SU-DHL-6 (cell line): Measurements from ENCODE around the gene CMSS1.

Source experiments
- H2AFZ ChIP-seq: fragments of 200-600 bp; sonication (generic); 2 replicates; pipeline ENCODE4 v1.6.1; 2014; ENCODE audit warnings: low read depth, mild to moderate bottlenecking, moderate library complexity, mixed read lengths, antibody characterized with exemption, low read length; ENCODE audit not compliant: severe bottlenecking
- H3F3A ChIP-seq: fragments of 200-600 bp; shearing (Covaris generic); 2 replicates; pipeline ENCODE4 v1.6.0; 2016; ENCODE audit warnings: antibody characterized with exemption, mild to moderate bottlenecking; ENCODE audit not compliant: insufficient read depth
- H3K27ac ChIP-seq: fragments of 200-600 bp; sonication (generic); 2 replicates; pipeline ENCODE4 v1.5.1; 2016; ENCODE audit warnings: low read depth, mild to moderate bottlenecking, low read length, moderate library complexity, mixed read lengths
- H3K27me3 ChIP-seq: fragments of 200-600 bp; sonication (generic), shearing (Covaris generic); 2 replicates; pipeline ENCODE4 v1.6.0; 2014; ENCODE audit warnings: mild to moderate bottlenecking, low read length
- H3K36me3 ChIP-seq: fragments of 200-600 bp; sonication (generic); 2 replicates; pipeline ENCODE4 v1.6.1; 2014; ENCODE audit warnings: mild to moderate bottlenecking, low read length, mixed read lengths
- H3K4me2 ChIP-seq: fragments of 300-600, 200-600 bp; shearing (Covaris generic), sonication (generic); 2 replicates; pipeline ENCODE4 v1.6.0; 2014; ENCODE audit warnings: low read length, low read depth, mild to moderate bottlenecking; ENCODE audit not compliant: poor library complexity, severe bottlenecking
- H3K4me3 ChIP-seq: fragments of 200-600 bp; sonication (generic); 2 replicates; pipeline ENCODE4 v1.5.1; 2014; ENCODE audit warnings: antibody characterized with exemption, low read length, mild to moderate bottlenecking, mixed read lengths; ENCODE audit not compliant: insufficient read depth, poor library complexity, severe bottlenecking
- H3K79me2 ChIP-seq: fragments of 200-600 bp; sonication (generic); 2 replicates; pipeline ENCODE4 v1.6.1; 2014; ENCODE audit warnings: mild to moderate bottlenecking, low read length, moderate library complexity; ENCODE audit not compliant: insufficient read depth
- H3K9ac ChIP-seq: fragments of 200-600 bp; sonication (generic); 2 replicates; pipeline ENCODE4 v1.7.0; 2014; ENCODE audit warnings: mild to moderate bottlenecking, low read length
- H3K9me2 ChIP-seq: fragments of 200-600 bp; sonication (generic); replicated peaks from 2 replicates; pipeline ENCODE4 v1.6.1; 2014; ENCODE audit warnings: low read length; ENCODE audit not compliant: insufficient read depth
- H3K9me3 ChIP-seq: fragments of 200-600 bp; sonication (generic); 2 replicates; pipeline ENCODE4 v1.6.1; 2014; ENCODE audit warnings: low read length, mixed read lengths; ENCODE audit not compliant: insufficient read depth
- H4K20me1 ChIP-seq: fragments of 200-600 bp; sonication (generic); 2 replicates; pipeline ENCODE4 v1.6.1; 2014; ENCODE audit warnings: low read depth, mild to moderate bottlenecking, antibody characterized with exemption, low read length, moderate library complexity, mixed read lengths
- EZH2phosphoT487 ChIP-seq: fragments of 200-600 bp; sonication (generic), shearing (Covaris generic); conservative IDR thresholded peaks from 2 replicates; pipeline ENCODE4 v1.6.1; 2018; ENCODE audit warnings: mild to moderate bottlenecking, antibody characterized with exemption, low read length, moderate library complexity, mixed read lengths
- TF ChIP-seq, protein P1 (sequence below): fragments of 200-600 bp; sonication (generic); IDR thresholded peaks from one replicate; pipeline ENCODE4 v1.5.1; 2017; ENCODE audit warnings: antibody characterized with exemption, mild to moderate bottlenecking, low read length, moderate library complexity; ENCODE audit not compliant: insufficient read depth, poor library complexity, severe bottlenecking

CMSS1 gene

DNA sequence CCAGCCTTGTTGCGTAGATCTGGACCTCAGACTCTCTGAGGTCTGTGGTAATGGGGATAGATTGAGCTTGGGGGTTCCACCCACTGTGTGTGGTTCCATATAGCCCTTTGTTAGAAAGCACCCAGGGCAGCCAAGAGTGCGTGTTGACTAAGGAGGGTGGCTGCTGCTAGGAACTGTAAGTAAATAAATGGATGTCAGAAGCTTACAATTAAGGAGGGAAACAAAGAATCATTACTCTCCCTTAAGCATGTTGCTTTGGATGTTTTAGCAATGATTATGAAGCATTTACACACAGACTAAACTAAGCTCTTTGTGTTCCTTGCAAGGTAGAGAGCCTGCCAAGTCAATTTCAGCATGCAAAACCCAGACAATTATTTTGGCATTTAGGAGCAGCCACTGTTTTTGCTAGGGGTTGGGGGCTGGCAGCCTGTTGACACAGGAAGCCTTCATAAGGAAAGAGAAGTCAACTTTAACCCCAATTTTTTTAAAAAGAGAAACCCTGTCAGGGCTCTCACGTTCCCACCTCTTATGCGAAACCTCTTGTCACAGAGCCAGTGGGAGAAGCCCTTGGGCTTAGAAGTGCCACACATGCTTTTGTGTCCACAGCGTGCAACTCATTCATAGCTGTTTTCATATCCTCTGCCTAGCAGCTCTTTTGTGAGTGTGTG, 127.8 kb downstream of the CMSS1 start:
- no peaks in the 10 kb centered on the region for H3F3A ChIP-seq
- H3K4me2 ChIP-seq, result no peak overlapping the region
- H3K27me3 ChIP-seq, result no peaks in the 10 kb centered on the region
- no peaks in the 10 kb centered on the region; the same call in 1 of the 2 replicates for H4K20me1 ChIP-seq
- no peaks in the 10 kb centered on the region for H3K36me3 ChIP-seq
- no peak overlapping the region for H3K27ac ChIP-seq
- H3K4me3 ChIP-seq, result no peak overlapping the region
- H3K9me3 ChIP-seq, result no peaks in the 10 kb centered on the region
- no peaks in the 10 kb centered on the region for H3K79me2 ChIP-seq
- TF ChIP-seq EZH2phosphoT487, result no peak
- TF ChIP-seq, protein P1, sequence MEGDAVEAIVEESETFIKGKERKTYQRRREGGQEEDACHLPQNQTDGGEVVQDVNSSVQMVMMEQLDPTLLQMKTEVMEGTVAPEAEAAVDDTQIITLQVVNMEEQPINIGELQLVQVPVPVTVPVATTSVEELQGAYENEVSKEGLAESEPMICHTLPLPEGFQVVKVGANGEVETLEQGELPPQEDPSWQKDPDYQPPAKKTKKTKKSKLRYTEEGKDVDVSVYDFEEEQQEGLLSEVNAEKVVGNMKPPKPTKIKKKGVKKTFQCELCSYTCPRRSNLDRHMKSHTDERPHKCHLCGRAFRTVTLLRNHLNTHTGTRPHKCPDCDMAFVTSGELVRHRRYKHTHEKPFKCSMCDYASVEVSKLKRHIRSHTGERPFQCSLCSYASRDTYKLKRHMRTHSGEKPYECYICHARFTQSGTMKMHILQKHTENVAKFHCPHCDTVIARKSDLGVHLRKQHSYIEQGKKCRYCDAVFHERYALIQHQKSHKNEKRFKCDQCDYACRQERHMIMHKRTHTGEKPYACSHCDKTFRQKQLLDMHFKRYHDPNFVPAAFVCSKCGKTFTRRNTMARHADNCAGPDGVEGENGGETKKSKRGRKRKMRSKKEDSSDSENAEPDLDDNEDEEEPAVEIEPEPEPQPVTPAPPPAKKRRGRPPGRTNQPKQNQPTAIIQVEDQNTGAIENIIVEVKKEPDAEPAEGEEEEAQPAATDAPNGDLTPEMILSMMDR, result no peak
- H2AFZ ChIP-seq, result no peak overlapping the region
- no peaks in the 10 kb centered on the region for H3K9me2 ChIP-seq
- H3K9ac ChIP-seq, result no peak overlapping the region

DNA sequence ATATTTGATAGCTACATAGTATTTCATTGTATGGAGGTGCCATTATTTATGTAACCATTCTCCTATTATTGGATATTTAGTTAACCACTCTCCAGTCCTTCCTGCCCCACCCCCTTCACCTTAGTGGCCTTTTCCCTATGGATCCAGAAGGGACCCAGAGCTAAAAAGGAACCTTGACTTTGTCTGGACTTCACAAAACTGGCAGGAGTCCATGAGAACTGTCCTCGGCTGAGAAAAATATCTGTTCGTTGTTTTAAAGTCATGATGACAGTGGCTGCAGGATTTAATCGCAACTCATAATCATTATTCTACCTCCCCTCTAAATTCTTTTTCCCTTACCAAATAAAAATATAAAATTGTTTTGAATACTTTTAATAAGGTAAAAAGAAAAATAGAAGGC, 129.7 kb downstream of the CMSS1 start:
- Histone ChIP-seq H3K27me3 (no peaks in the 10 kb centered on the region), H3K27ac (no peak overlapping the region), H4K20me1 (no peaks in the 10 kb centered on the region; the same call in none of the 2 replicates), H2AFZ (no peak overlapping the region), H3K9me3 (no peaks in the 10 kb centered on the region), H3K4me2 (no peak overlapping the region), H3K9ac (no peak overlapping the region), H3K79me2 (no peaks in the 10 kb centered on the region), H3K4me3 (no peak overlapping the region), H3K9me2 (no peaks in the 10 kb centered on the region), H3K36me3 (no peaks in the 10 kb centered on the region), H3F3A (no peaks in the 10 kb centered on the region)
- no peak for TF ChIP-seq EZH2phosphoT487
- TF ChIP-seq, protein P1, result no peak

DNA sequence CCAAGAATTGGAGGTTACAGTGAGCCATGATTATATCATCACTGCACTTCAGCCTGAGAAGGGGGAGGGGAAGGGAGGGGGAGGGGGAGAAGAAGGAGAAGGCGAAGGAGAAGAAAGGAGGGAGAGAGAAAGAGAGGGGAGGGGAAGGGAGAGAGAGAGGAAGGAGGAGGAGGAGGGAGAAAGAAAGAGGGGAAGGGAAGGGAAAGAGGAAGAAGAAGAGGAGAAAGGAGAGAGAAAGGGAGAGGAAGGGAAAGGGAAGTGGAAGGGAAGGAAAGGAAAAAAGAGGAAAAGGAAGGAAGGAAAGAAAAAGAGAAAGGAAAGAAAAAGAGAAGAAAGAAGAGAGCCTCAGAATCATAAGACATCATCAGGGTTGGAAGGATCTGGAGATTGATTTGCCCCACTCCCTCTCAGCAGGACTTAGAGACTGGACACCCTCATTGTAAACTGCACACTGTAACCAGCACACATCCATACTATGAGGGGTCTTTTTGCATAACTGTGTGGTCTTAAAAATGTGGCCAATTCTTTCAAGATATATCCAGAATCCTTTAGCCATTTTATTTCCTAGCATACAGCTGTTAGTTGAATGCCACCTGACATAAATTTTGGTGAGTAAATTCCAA, 130.9 kb downstream of the CMSS1 start:
- H3K4me3 ChIP-seq, result no peak overlapping the region
- no peak for TF ChIP-seq EZH2phosphoT487
- TF ChIP-seq, protein P1, result no peak
- H4K20me1 ChIP-seq, result no peaks in the 10 kb centered on the region; the same call in none of the 2 replicates
- no peak overlapping the region for H3K27ac ChIP-seq
- H2AFZ ChIP-seq, result no peak overlapping the region
- no peaks in the 10 kb centered on the region for H3F3A ChIP-seq
- no peak overlapping the region for H3K4me2 ChIP-seq
- H3K27me3 ChIP-seq, result no peaks in the 10 kb centered on the region
- H3K9ac ChIP-seq, result no peak overlapping the region
- no peaks in the 10 kb centered on the region for H3K9me3 ChIP-seq
- H3K79me2 ChIP-seq, result no peaks in the 10 kb centered on the region
- no peaks in the 10 kb centered on the region for H3K36me3 ChIP-seq
- H3K9me2 ChIP-seq, result no peaks in the 10 kb centered on the region
